ENCODE results near the gene AKAP6. TPM values are rescaled to one million over a fixed set of nuclear protein-coding genes. Genes with fewer than 3 reads are reported as not detected.

AKAP6 gene
- total RNA-seq, 2 experiments from 2014 or later, result 1.2 to 1.4 TPM

GRCh38 chr14:32666308-32666707 is 337.2 kb downstream of the AKAP6 start:
- intact Hi-C loops (cut with micrococcal nuclease), result no loop called here
- no peak for DNase-seq
- Mint-ChIP-seq H3K4me1 (ENCODE audit: low read depth) (no peaks in the 10 kb centered on the region), H3K4me3 (no peak overlapping the region), H3K36me3 (ENCODE audit: low read depth) (no peaks in the 10 kb centered on the region), H3K9me3 (no peaks in the 10 kb centered on the region), H3K27ac (no peak overlapping the region), H3K27me3 (no peaks in the 10 kb centered on the region)
- no peak for TF ChIP-seq CTCF (IDR thresholded peaks at IDR 0.05)
- ATAC-seq, result no peak
- POLR2A ChIA-PET, result no interaction called here
- CTCF ChIA-PET, result no interaction called here

DNA sequence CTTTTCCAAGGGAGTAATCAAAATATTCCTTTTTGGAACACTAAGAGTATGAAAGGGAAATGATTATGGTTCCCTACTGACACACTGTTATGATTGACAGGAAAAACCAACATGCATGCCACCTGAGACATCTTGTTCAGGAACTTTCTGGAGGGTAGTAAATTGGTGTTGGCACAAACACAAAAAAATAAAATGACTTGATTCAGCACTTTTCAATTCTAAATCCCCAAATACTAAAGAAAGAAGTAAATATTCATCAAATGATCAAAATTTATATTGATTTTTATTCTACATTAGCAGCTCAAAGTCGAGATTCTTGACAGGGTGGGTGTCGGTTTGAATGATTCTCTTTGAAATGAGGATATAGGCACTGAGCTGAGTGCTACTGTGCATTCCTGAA is 338.2 kb downstream of the AKAP6 start:
- H3K9me3 Mint-ChIP-seq, result peaks cover 1% of the 10 kb centered on the region
- no peaks in the 10 kb centered on the region for H3K4me1 Mint-ChIP-seq (ENCODE audit: low read depth)
- no peak for TF ChIP-seq CTCF (IDR thresholded peaks at IDR 0.05)
- H3K36me3 Mint-ChIP-seq (ENCODE audit: low read depth), result no peaks in the 10 kb centered on the region
- ChIA-PET POLR2A (no interaction called here), CTCF (no interaction called here)
- H3K27ac Mint-ChIP-seq, result no peak overlapping the region
- DNase-seq (no peak), ATAC-seq (no peak)
- H3K27me3 Mint-ChIP-seq, result no peaks in the 10 kb centered on the region
- intact Hi-C loops (cut with micrococcal nuclease), result no loop called here
- H3K4me3 Mint-ChIP-seq, result no peak overlapping the region

DNA sequence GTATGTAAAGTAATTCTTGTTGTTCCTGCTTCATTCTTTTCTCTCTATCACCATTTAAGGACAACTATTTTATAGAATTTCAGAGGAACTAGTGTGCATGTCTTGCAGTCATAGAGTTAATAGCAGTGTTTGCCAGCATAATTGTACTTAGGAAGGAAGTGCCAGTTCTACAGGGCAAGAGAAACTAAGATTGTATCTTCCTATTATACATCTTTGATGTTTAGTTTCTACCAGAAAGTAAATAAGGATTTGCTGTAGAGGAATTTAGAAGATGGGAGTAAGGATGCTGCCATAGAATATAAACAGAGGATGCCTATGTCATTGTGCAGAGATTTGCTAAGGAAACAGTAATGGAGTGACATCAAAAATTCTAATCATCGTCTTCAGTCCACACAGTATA is 338.7 kb downstream of the AKAP6 start:
- intact Hi-C loops (cut with micrococcal nuclease), result no loop called here
- ATAC-seq (no peak), DNase-seq (no peak)
- ChIA-PET CTCF (no interaction called here), POLR2A (no interaction called here)
- Mint-ChIP-seq H3K4me3 (no peak overlapping the region), H3K4me1 (ENCODE audit: low read depth) (no peaks in the 10 kb centered on the region), H3K27ac (no peak overlapping the region), H3K27me3 (no peaks in the 10 kb centered on the region), H3K9me3 (peaks cover 1% of the 10 kb centered on the region), H3K36me3 (ENCODE audit: low read depth) (no peaks in the 10 kb centered on the region)
- no peak for TF ChIP-seq CTCF (IDR thresholded peaks at IDR 0.05)

DNA sequence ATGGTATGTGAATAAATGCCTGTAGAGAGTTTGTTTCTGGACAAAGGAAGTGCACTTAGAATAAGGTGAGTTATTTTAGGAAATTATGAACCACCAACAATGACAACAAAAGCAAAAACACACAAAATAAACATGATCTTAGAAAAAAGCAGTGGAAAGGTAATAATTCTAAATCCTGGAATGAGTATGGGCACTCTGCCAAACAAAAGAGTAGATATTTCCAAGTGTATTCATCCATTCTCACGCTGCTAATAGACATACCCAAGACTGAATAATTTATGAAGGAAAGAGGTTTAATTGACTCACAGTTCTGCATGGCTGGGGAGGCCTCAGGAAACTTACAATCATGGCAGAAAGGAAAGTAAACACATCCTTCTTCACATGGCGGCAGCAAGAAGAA is 340.3 kb downstream of the AKAP6 start:
- ATAC-seq (no peak), DNase-seq (no peak)
- no peaks in the 10 kb centered on the region for H3K36me3 Mint-ChIP-seq (ENCODE audit: low read depth)
- POLR2A ChIA-PET, result no interaction called here
- H3K9me3 Mint-ChIP-seq, result peaks cover 3% of the 10 kb centered on the region
- no peak overlapping the region for H3K4me3 Mint-ChIP-seq
- no peaks in the 10 kb centered on the region for H3K27me3 Mint-ChIP-seq
- intact Hi-C loops (cut with micrococcal nuclease), result no loop called here
- no peak overlapping the region for H3K27ac Mint-ChIP-seq
- no peak for TF ChIP-seq CTCF (IDR thresholded peaks at IDR 0.05)
- CTCF ChIA-PET, result no interaction called here
- H3K4me1 Mint-ChIP-seq (ENCODE audit: low read depth), result no peaks in the 10 kb centered on the region

DNA sequence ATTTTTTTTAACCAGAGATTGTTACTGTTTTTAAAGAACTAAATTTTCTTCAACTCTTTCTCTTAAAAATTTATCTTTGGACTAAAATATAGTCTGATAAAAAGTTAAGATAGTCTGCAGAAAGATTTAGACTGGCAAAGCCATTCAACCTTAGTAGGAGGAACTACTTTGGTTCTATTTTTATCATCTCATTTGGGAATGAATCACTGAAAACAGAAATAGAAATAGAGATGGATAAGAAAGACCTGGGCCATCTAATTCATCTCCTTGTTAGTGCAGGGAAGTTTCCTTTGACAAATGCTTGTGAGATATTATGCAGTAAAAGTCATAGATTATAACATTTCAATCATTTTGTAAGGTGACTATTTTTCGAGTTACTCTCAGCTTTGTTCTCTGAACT is 346.3 kb downstream of the AKAP6 start:
- Mint-ChIP-seq H3K4me3 (no peak overlapping the region), H3K36me3 (ENCODE audit: low read depth) (no peaks in the 10 kb centered on the region), H3K4me1 (ENCODE audit: low read depth) (no peaks in the 10 kb centered on the region), H3K9me3 (peaks cover 3% of the 10 kb centered on the region), H3K27ac (no peak overlapping the region), H3K27me3 (no peaks in the 10 kb centered on the region)
- intact Hi-C loops (cut with micrococcal nuclease), result no loop called here
- no peak for DNase-seq
- ATAC-seq, result no peak
- CTCF ChIA-PET, result no interaction called here
- POLR2A ChIA-PET, result no interaction called here
- TF ChIP-seq CTCF (IDR thresholded peaks at IDR 0.05), result no peak
